ENCODE measurements around the gene RBM15. TPM values are rescaled to one million over a fixed set of nuclear protein-coding genes. Genes with fewer than 3 reads are reported as not detected.

RBM15 gene
- total RNA-seq, 1 experiment from 2014 or later: 32.1 TPM

Other genes starting within 250 kb of the RBM15 start
- gene UBL4B, start 226.9 kb upstream of the RBM15 start, total RNA-seq (2021; ENCODE audit: unreplicated experiment): not detected
- 5.7 TPM for gene SLC6A17, start 188.9 kb upstream of the RBM15 start, total RNA-seq (2021; ENCODE audit: unreplicated experiment)
- 15.4 TPM for gene KCNC4, start 129.1 kb upstream of the RBM15 start, total RNA-seq (2021; ENCODE audit: unreplicated experiment)
- 0.46 TPM for gene SLC16A4, start 51.6 kb downstream of the RBM15 start, total RNA-seq (2021; ENCODE audit: unreplicated experiment)
- gene LAMTOR5, start 68.3 kb downstream of the RBM15 start, total RNA-seq (2021; ENCODE audit: unreplicated experiment): 119 TPM
- gene PROK1, start 111.8 kb downstream of the RBM15 start, total RNA-seq (2021; ENCODE audit: unreplicated experiment): not detected
- not detected for gene KCNA10, start 179.8 kb downstream of the RBM15 start, total RNA-seq (2021; ENCODE audit: unreplicated experiment)